H9 (cell line): Measurements from ENCODE around the gene SOX1. TPM values are rescaled to one million over a fixed set of nuclear protein-coding genes. Genes with fewer than 3 reads are reported as not detected.

Experiments used
- DNase-seq: peaks from one replicate; pipeline ENCODE4 v3.0.0-alpha.2; 2017
- H2AFZ ChIP-seq: one replicate; pipeline ENCODE4 v1.6.1; 2013; ENCODE audit warnings: mild to moderate bottlenecking, low read length, control low read depth, moderate library complexity
- H2AK5ac ChIP-seq: 2 replicates; pipeline ENCODE4 v1.6.1; 2013; ENCODE audit warnings: low read length, control low read depth, mixed read lengths; ENCODE audit not compliant: insufficient read length
- H2BK120ac ChIP-seq: one replicate; pipeline ENCODE4 v1.6.1; 2013; ENCODE audit warnings: low read depth, mild to moderate bottlenecking, low read length, control low read depth, inconsistent platforms; ENCODE audit not compliant: poor library complexity, severe bottlenecking
- H2BK12ac ChIP-seq: 2 replicates; pipeline ENCODE4 v1.6.1; 2013; ENCODE audit warnings: low read length, control low read depth, mixed read lengths, low read depth; ENCODE audit not compliant: insufficient read length
- H2BK15ac ChIP-seq: 2 replicates; pipeline ENCODE4 v1.6.1; 2013; ENCODE audit warnings: low read depth, low read length, control low read depth
- H2BK20ac ChIP-seq: one replicate; pipeline ENCODE4 v1.6.1; 2013; ENCODE audit warnings: low read depth, mild to moderate bottlenecking, low read length, control low read depth, inconsistent platforms; ENCODE audit not compliant: poor library complexity, severe bottlenecking
- H2BK5ac ChIP-seq: 2 replicates; pipeline ENCODE4 v1.6.1; 2013; ENCODE audit warnings: low read length, control low read depth, mixed read lengths; ENCODE audit not compliant: insufficient read length
- H3K14ac ChIP-seq: 2 replicates; pipeline ENCODE4 v1.6.1; 2013; ENCODE audit warnings: low read length, control low read depth; ENCODE audit not compliant: insufficient read depth
- H3K18ac ChIP-seq: 2 replicates; pipeline ENCODE4 v1.6.1; 2013; ENCODE audit warnings: low read depth, mild to moderate bottlenecking, mixed read lengths, low read length, control low read depth; ENCODE audit not compliant: insufficient read length
- H3K23ac ChIP-seq: 2 replicates; pipeline ENCODE4 v1.6.1; 2013; ENCODE audit warnings: low read length, control low read depth, mixed read lengths, low read depth; ENCODE audit not compliant: insufficient read length
- H3K23me2 ChIP-seq: 2 replicates; pipeline ENCODE4 v1.6.1; 2013; ENCODE audit warnings: low read depth, mild to moderate bottlenecking, mixed read lengths, low read length, control low read depth; ENCODE audit not compliant: insufficient read length, poor library complexity, severe bottlenecking
- H3K27ac ChIP-seq: 2 replicates; pipeline ENCODE4 v1.5.1; 2013; ENCODE audit warnings: low read length, control low read depth, mixed read lengths, low read depth; ENCODE audit not compliant: insufficient read length
- H3K27me3 ChIP-seq: 2 replicates; pipeline ENCODE4 v1.6.1; 2013; ENCODE audit warnings: low read length, control low read depth, inconsistent platforms; ENCODE audit not compliant: insufficient read depth
- H3K4ac ChIP-seq: 2 replicates; pipeline ENCODE4 v1.6.1; 2013; ENCODE audit warnings: low read depth, mild to moderate bottlenecking, control low read depth, inconsistent platforms, low read length, moderate library complexity
- H3K4me1 ChIP-seq: 2 replicates; pipeline ENCODE4 v1.6.1; 2013; ENCODE audit warnings: low read length, control low read depth, inconsistent platforms; ENCODE audit not compliant: insufficient read depth
- H3K4me2 ChIP-seq: 2 replicates; pipeline ENCODE4 v1.6.1; 2013; ENCODE audit warnings: low read length, control low read depth, mixed read lengths; ENCODE audit not compliant: insufficient read length, insufficient read depth
- H3K56ac ChIP-seq: 2 replicates; pipeline ENCODE4 v1.6.1; 2013; ENCODE audit warnings: low read depth, mild to moderate bottlenecking, mixed read lengths, low read length, control low read depth; ENCODE audit not compliant: insufficient read length
- H3K79me1 ChIP-seq: 2 replicates; pipeline ENCODE4 v1.6.1; 2013; ENCODE audit warnings: low read depth, mild to moderate bottlenecking, moderate library complexity, low read length, control low read depth, inconsistent platforms; ENCODE audit not compliant: insufficient read depth, poor library complexity, severe bottlenecking
- H3K79me2 ChIP-seq: 2 replicates; pipeline ENCODE4 v1.6.1; 2013; ENCODE audit warnings: low read length, control low read depth, inconsistent platforms; ENCODE audit not compliant: insufficient read depth
- H3K9ac ChIP-seq: 2 replicates; pipeline ENCODE4 v1.6.1; 2013; ENCODE audit warnings: low read length, control low read depth, mixed read lengths; ENCODE audit not compliant: insufficient read length; ENCODE audit errors: extremely low read depth
- H3K9me3 ChIP-seq: one replicate; pipeline ENCODE4 v1.6.1; 2013; ENCODE audit warnings: low read depth, low read length, inconsistent platforms; ENCODE audit not compliant: control insufficient read depth
- H3T11ph ChIP-seq: one replicate; pipeline ENCODE4 v1.6.1; 2013; ENCODE audit warnings: mild to moderate bottlenecking, low read length, control low read depth, inconsistent platforms
- H4K20me1 ChIP-seq: one replicate; pipeline ENCODE4 v1.6.1; 2013; ENCODE audit not compliant: control insufficient read depth, insufficient read length, insufficient read depth
- H4K5ac ChIP-seq: 2 replicates; pipeline ENCODE4 v1.6.1; 2013; ENCODE audit warnings: low read depth, mild to moderate bottlenecking, mixed read lengths, low read length, control low read depth; ENCODE audit not compliant: insufficient read length
- H4K8ac ChIP-seq: replicated peaks from 2 replicates; pipeline ENCODE4 v1.6.1; 2013; ENCODE audit warnings: low read length, control low read depth, mixed read lengths, low read depth; ENCODE audit not compliant: insufficient read length
- H4K91ac ChIP-seq: 2 replicates; pipeline ENCODE4 v1.6.1; 2013; ENCODE audit warnings: low read depth, mild to moderate bottlenecking, moderate library complexity, mixed read lengths, low read length, control low read depth; ENCODE audit not compliant: insufficient read length
- H3K27ac Mint-ChIP-seq, 3 experiments: 2 replicates in 2 of 3; 3 replicates in 1 of 3; pipeline ENCODE4 v1.8.0; 2020 to 2021; ENCODE audit warnings: mixed read lengths in 3 of 3, mild to moderate bottlenecking in 1 of 3, moderate library complexity in 1 of 3
- H3K27me3 Mint-ChIP-seq: 2 replicates; pipeline ENCODE4 v1.8.0; 2021; ENCODE audit warnings: low read depth, mild to moderate bottlenecking, moderate library complexity, mixed read lengths
- H3K36me3 Mint-ChIP-seq, 3 experiments: 2 replicates in 2 of 3; 3 replicates in 1 of 3; pipeline ENCODE4 v1.8.0; 2020 to 2021; ENCODE audit warnings: low read depth in 3 of 3, mixed read lengths in 3 of 3; ENCODE audit not compliant: insufficient read depth in 1 of 3
- H3K4me1 Mint-ChIP-seq, 2 experiments: 2 replicates each; pipeline ENCODE4 v1.8.0; 2020; ENCODE audit warnings: mixed read lengths in 2 of 2
- H3K4me3 Mint-ChIP-seq, 2 experiments: 2 replicates in 1 of 2; 3 replicates in 1 of 2; pipeline ENCODE4 v1.8.0; 2020 to 2021; ENCODE audit warnings: mild to moderate bottlenecking in 2 of 2, mixed read lengths in 2 of 2, moderate library complexity in 1 of 2
- H3K9me3 Mint-ChIP-seq, 2 experiments: 2 replicates in 1 of 2; 3 replicates in 1 of 2; pipeline ENCODE4 v1.8.0; 2020; ENCODE audit warnings: mild to moderate bottlenecking in 2 of 2, mixed read lengths in 2 of 2, moderate library complexity in 1 of 2
- total RNA-seq: library from RNA; stranded (reverse); gene quantifications from 2 replicates; pipeline ENCODE4 v1.2.1, GENCODE V29; 2021
- TF ChIP-seq, protein P1 (sequence below): fragments of 200-600 bp; sonication (generic); conservative IDR thresholded peaks from 3 replicates; pipeline ENCODE4 v1.8.0; 2021; ENCODE audit warnings: antibody characterized with exemption, mild to moderate bottlenecking

SOX1 gene
- total RNA-seq, 1 experiment from 2014 or later, result 0.17 TPM

DNA sequence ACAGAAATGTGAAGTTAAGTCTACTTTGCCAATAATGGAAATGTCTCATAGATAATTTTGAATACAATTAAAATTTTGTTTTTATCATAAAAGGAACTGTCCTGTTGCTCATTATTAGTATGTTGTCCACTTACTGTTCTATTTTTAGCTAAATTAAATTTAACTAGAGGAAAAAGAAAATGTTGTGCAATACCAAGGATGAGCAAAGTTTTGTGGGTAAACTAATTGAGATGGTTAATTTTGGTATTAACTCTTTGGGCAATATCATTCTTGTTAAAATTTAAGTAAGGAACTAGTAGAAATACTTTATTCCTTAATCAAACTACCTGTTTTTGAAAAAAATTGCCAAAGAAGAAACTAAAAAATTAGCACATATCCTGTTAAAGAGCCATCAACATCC lies 43.5 kb downstream of the SOX1 start:
- no peaks in the 10 kb centered on the region for H3K79me2 ChIP-seq
- H3K4me1 ChIP-seq, result no peaks in the 10 kb centered on the region
- Mint-ChIP-seq H3K4me3 (no peak overlapping the region), H3K4me1 (peaks cover 17 to 26% of the 10 kb centered on the region in 2 experiments), H3K36me3 (no peaks in the 10 kb centered on the region), H3K27me3 (peaks cover 99% of the 10 kb centered on the region), H3K27ac (no peak overlapping the region), H3K9me3 (no peaks in the 10 kb centered on the region; a peak in 1 of 5 replicates)
- H4K91ac ChIP-seq, result no peak overlapping the region
- H2BK20ac ChIP-seq, result no peak overlapping the region
- no peak overlapping the region for H3K9ac ChIP-seq
- H3K9me3 ChIP-seq, result no peaks in the 10 kb centered on the region
- H4K20me1 ChIP-seq, result no peaks in the 10 kb centered on the region
- no peak overlapping the region for H2BK120ac ChIP-seq
- no peak overlapping the region for H3K27ac ChIP-seq
- H3K79me1 ChIP-seq, result no peaks in the 10 kb centered on the region
- H3T11ph ChIP-seq, result no peak overlapping the region
- H2BK15ac ChIP-seq, result no peak overlapping the region
- no peak overlapping the region for H2AK5ac ChIP-seq
- H2BK12ac ChIP-seq, result no peak overlapping the region
- H3K27me3 ChIP-seq, result peaks cover 26% of the 10 kb centered on the region
- H3K23me2 ChIP-seq, result peaks cover 12% of the 10 kb centered on the region
- no peak overlapping the region for H3K14ac ChIP-seq
- H3K18ac ChIP-seq, result no peak overlapping the region
- no peak for DNase-seq
- H3K4me2 ChIP-seq, result no peak overlapping the region
- H3K4ac ChIP-seq, result no peak overlapping the region
- no peak overlapping the region for H2BK5ac ChIP-seq
- no peak overlapping the region for H4K8ac ChIP-seq
- TF ChIP-seq, protein P1, sequence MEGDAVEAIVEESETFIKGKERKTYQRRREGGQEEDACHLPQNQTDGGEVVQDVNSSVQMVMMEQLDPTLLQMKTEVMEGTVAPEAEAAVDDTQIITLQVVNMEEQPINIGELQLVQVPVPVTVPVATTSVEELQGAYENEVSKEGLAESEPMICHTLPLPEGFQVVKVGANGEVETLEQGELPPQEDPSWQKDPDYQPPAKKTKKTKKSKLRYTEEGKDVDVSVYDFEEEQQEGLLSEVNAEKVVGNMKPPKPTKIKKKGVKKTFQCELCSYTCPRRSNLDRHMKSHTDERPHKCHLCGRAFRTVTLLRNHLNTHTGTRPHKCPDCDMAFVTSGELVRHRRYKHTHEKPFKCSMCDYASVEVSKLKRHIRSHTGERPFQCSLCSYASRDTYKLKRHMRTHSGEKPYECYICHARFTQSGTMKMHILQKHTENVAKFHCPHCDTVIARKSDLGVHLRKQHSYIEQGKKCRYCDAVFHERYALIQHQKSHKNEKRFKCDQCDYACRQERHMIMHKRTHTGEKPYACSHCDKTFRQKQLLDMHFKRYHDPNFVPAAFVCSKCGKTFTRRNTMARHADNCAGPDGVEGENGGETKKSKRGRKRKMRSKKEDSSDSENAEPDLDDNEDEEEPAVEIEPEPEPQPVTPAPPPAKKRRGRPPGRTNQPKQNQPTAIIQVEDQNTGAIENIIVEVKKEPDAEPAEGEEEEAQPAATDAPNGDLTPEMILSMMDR, result no peak
- H4K5ac ChIP-seq, result no peak overlapping the region
- H2AFZ ChIP-seq, result no peak overlapping the region
- no peak overlapping the region for H3K23ac ChIP-seq
- no peak overlapping the region for H3K56ac ChIP-seq
